DOHH2 (cell line): Measurements from ENCODE around the gene SGPL1.

Experiments used
- H3F3A ChIP-seq: fragments of 200-600 bp; sonication (generic), shearing (Covaris generic); 2 replicates; pipeline ENCODE4 v1.6.0; 2016; ENCODE audit warnings: antibody characterized with exemption, mild to moderate bottlenecking; ENCODE audit not compliant: control insufficient read depth, insufficient read depth
- H3K27ac ChIP-seq: fragments of 200-600 bp; sonication (generic); 2 replicates; pipeline ENCODE4 v1.5.1; 2014; ENCODE audit warnings: low read depth, mild to moderate bottlenecking, low read length, moderate library complexity
- H3K27me3 ChIP-seq: fragments of 200-600 bp; sonication (generic); 2 replicates; pipeline ENCODE4 v1.6.1; 2014; ENCODE audit warnings: mild to moderate bottlenecking, low read length, mixed read lengths; ENCODE audit not compliant: control insufficient read depth
- H3K36me3 ChIP-seq: fragments of 200-600 bp; sonication (generic); 2 replicates; pipeline ENCODE4 v1.6.1; 2014; ENCODE audit warnings: mild to moderate bottlenecking, low read length, moderate library complexity, mixed read lengths; ENCODE audit not compliant: control insufficient read depth
- H3K4me1 ChIP-seq: fragments of 200-600 bp; sonication (generic); 2 replicates; pipeline ENCODE4 v1.6.1; 2014; ENCODE audit warnings: mild to moderate bottlenecking, low read length, mixed read lengths; ENCODE audit not compliant: control insufficient read depth
- H3K4me2 ChIP-seq: fragments of 200-600 bp; sonication (generic); 2 replicates; pipeline ENCODE4 v1.6.0; 2014; ENCODE audit warnings: mild to moderate bottlenecking, low read length, moderate library complexity
- H3K4me3 ChIP-seq: fragments of 200-600 bp; sonication (generic); 2 replicates; pipeline ENCODE4 v1.5.1; 2014; ENCODE audit warnings: mild to moderate bottlenecking, low read length, mixed read lengths
- H3K79me2 ChIP-seq: fragments of 200-600 bp; sonication (generic); 2 replicates; pipeline ENCODE4 v1.6.1; 2014; ENCODE audit warnings: mild to moderate bottlenecking, low read length, mixed read lengths; ENCODE audit not compliant: control insufficient read depth
- H3K9me2 ChIP-seq: fragments of 200-600 bp; sonication (generic); replicated peaks from 2 replicates; pipeline ENCODE4 v1.6.1; 2014; ENCODE audit warnings: mild to moderate bottlenecking, low read length, mixed read lengths; ENCODE audit not compliant: control insufficient read depth
- H3K9me3 ChIP-seq: fragments of 200-600 bp; sonication (generic); 2 replicates; pipeline ENCODE4 v1.6.1; 2014; ENCODE audit warnings: antibody characterized with exemption, low read length, mixed read lengths; ENCODE audit not compliant: control insufficient read depth, insufficient read depth
- H4K20me1 ChIP-seq: fragments of 200-600 bp; sonication (generic); 2 replicates; pipeline ENCODE4 v1.6.0; 2014; ENCODE audit warnings: low read depth, mild to moderate bottlenecking, antibody characterized with exemption, low read length, moderate library complexity; ENCODE audit not compliant: control insufficient read depth, insufficient read depth
- EZH2phosphoT487 ChIP-seq: fragments of 200-600 bp; sonication (generic); IDR thresholded peaks from 2 replicates; pipeline ENCODE4 v1.6.1; 2017; ENCODE audit warnings: borderline replicate concordance, mild to moderate bottlenecking, antibody characterized with exemption, low read length, moderate library complexity, mixed read lengths
- TF ChIP-seq, protein P1 (sequence below): fragments of 200-600 bp; sonication (generic); IDR thresholded peaks from one replicate; pipeline ENCODE4 v1.5.1; 2014; ENCODE audit warnings: antibody characterized with exemption, mild to moderate bottlenecking, low read depth, low read length; ENCODE audit not compliant: poor library complexity, severe bottlenecking

Gene SGPL1

DNA sequence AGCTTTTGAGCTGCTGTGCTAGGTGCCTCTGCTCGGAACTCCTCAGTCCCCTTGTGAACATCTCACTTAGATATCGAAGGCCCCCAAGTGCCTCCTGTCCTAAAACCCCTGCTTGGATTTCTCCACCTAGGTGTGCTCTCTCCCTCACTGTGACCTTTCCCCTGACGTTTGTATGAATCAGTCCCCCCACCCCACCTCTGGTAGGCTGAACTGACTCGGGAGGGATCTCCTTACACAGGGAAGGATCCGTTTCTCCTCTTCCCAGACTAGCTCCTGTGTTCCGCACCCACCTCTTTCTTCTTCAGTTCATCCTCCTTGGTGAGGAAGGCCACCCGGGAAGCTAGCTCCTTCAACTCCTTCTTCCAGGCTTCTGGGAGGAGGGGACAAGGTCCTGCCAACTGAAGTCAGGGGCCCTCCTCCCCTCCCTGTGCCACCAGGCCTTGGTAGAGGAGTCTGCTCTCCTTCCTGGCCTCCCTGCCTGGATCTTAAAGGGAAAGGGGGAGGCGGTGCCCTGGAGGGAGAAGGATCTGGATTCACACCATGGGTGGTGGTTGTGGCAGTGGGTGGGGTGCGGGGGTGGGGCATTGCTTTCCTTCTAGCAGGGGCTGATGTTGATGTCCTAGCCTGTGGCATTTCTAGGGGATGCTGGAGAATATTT lies 37.4 kb upstream of the SGPL1 start:
- no peak overlapping the region for H3K4me3 ChIP-seq
- no peaks in the 10 kb centered on the region for H4K20me1 ChIP-seq
- no peaks in the 10 kb centered on the region for H3K36me3 ChIP-seq
- no peaks in the 10 kb centered on the region for H3K4me1 ChIP-seq
- peaks cover 6% of the 10 kb centered on the region for H3K27me3 ChIP-seq
- TF ChIP-seq, protein P1, sequence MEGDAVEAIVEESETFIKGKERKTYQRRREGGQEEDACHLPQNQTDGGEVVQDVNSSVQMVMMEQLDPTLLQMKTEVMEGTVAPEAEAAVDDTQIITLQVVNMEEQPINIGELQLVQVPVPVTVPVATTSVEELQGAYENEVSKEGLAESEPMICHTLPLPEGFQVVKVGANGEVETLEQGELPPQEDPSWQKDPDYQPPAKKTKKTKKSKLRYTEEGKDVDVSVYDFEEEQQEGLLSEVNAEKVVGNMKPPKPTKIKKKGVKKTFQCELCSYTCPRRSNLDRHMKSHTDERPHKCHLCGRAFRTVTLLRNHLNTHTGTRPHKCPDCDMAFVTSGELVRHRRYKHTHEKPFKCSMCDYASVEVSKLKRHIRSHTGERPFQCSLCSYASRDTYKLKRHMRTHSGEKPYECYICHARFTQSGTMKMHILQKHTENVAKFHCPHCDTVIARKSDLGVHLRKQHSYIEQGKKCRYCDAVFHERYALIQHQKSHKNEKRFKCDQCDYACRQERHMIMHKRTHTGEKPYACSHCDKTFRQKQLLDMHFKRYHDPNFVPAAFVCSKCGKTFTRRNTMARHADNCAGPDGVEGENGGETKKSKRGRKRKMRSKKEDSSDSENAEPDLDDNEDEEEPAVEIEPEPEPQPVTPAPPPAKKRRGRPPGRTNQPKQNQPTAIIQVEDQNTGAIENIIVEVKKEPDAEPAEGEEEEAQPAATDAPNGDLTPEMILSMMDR, result no peak
- TF ChIP-seq EZH2phosphoT487, result no peak
- H3K4me2 ChIP-seq, result no peak overlapping the region
- H3K9me2 ChIP-seq, result no peaks in the 10 kb centered on the region
- H3K27ac ChIP-seq, result no peak overlapping the region
- H3F3A ChIP-seq, result no peaks in the 10 kb centered on the region
- H3K9me3 ChIP-seq, result no peaks in the 10 kb centered on the region
- H3K79me2 ChIP-seq, result no peaks in the 10 kb centered on the region

DNA sequence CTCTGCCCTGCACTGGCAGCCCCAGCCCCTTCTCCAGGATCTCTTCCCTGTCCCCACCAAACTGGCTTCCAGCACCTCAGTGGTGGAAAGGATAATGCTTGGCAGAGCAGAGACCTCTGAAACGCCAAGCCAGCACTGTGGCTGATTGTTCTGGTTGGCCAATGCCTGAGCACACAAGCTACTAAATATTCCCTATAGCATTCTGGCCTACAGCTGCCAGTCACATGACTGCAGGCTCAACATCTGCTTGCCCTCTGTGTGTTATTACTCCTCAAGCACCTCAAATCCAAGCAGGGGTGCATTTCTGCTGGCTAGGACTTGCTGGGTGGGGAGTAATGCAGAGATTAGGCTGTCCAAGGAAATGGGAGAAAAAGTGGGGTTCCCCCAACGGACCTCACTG lies 36.7 kb upstream of the SGPL1 start:
- no peak for TF ChIP-seq EZH2phosphoT487
- TF ChIP-seq, protein P1, result no peak
- H3K4me1 ChIP-seq, result no peaks in the 10 kb centered on the region
- H3K4me3 ChIP-seq, result no peak overlapping the region
- H3K27ac ChIP-seq, result no peak overlapping the region
- H3K9me2 ChIP-seq, result no peaks in the 10 kb centered on the region
- no peaks in the 10 kb centered on the region for H3K9me3 ChIP-seq
- no peaks in the 10 kb centered on the region for H3K36me3 ChIP-seq
- no peaks in the 10 kb centered on the region for H3K79me2 ChIP-seq
- no peak overlapping the region for H3K4me2 ChIP-seq
- H3K27me3 ChIP-seq, result peaks cover 8% of the 10 kb centered on the region
- no peaks in the 10 kb centered on the region for H4K20me1 ChIP-seq
- no peaks in the 10 kb centered on the region for H3F3A ChIP-seq

DNA sequence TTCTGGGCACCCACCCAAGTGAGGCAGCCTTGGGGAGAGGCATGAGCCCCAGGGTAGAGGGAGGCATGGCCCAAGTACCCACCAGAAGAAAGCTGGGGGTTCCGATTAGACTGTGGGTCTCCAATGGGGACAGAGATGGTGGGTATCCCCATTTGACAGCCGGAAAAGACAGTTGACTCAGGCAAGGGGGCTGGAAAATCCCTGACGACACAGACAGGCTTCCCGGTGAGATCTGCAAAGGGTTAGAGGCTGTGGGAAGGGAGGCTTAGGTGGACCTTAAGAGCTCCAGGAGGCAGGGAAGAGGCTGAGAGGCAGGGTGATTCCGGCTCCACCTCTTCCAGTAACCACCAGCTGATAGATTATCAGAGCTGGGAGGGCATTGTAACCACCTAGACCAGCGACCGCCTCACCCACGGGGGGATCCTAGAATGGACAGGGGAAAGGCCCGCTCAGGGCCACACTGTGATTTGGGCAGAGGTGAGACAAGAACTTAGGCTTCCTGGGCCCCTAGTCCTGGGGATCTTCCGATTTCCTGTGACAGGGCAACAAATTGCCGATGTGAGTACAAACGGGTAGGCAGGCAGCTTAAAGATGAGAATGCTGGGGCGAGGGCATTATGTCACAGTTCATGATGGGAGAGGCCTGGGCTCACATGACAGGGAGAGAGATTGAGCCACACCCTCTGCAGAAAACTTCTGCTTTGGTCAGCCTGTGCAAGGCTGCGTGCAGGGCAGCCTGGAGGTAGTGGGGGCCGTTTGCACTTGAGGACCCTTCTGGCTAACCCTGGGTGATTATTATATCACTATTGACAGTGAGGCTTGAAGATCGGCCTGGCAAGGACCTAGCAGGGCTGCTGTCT lies 36.0 kb upstream of the SGPL1 start:
- H4K20me1 ChIP-seq, result no peaks in the 10 kb centered on the region
- H3F3A ChIP-seq, result no peaks in the 10 kb centered on the region
- H3K36me3 ChIP-seq, result no peaks in the 10 kb centered on the region
- H3K9me3 ChIP-seq, result no peaks in the 10 kb centered on the region
- no peak overlapping the region for H3K4me2 ChIP-seq
- H3K4me3 ChIP-seq, result no peak overlapping the region
- H3K79me2 ChIP-seq, result no peaks in the 10 kb centered on the region
- TF ChIP-seq EZH2phosphoT487, result no peak
- TF ChIP-seq, protein P1, result no peak
- no peaks in the 10 kb centered on the region for H3K4me1 ChIP-seq
- H3K9me2 ChIP-seq, result no peaks in the 10 kb centered on the region
- peaks cover 12% of the 10 kb centered on the region for H3K27me3 ChIP-seq
- no peak overlapping the region for H3K27ac ChIP-seq
